ENCODE data around the gene PADI3.

DNA sequence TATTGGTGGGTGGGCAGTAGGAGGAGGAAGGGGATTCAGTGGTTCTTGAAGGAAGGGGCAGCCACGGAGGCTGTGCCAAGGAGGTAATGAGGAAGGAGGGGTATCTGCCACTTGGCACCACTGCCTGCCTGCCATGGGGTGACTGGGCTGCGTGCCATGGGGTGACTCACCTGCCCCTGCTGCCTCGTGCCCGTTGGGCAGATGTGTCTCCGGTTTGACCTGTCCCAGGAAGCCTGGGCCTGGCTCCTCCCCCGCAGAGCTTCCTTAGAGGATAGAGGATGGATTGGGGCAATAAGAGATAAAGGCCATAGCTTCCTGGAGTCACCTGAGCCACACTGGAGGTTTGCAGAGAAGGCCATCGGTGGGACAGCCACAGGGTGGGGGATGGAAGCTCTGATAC lies 1.7 kb downstream of the PADI3 start:
- TF ChIP-seq GATA2 (IDR thresholded peaks at IDR 0.05; ENCODE audit: low read depth, low read length) (no peak), GATA3 (IDR thresholded peaks at IDR 0.05; ENCODE audit: low read depth, low read length) (no peak)

Measured in SH-SY5Y (cell line).